Measurements from ENCODE around the gene TMEM135. TPM values are rescaled to one million over a fixed set of nuclear protein-coding genes. Genes with fewer than 3 reads are reported as not detected.
"Not testable (repeated sequence)": the region's sequence is repeated elsewhere in the genome, so short reads cannot be mapped to it uniquely, and the experiment has no call there.

The TMEM135 gene
- total RNA-seq, 2 experiments from 2014 or later, result 29.2 to 34.5 TPM

- Mint-ChIP-seq H3K36me3 (peaks cover 8% of the 10 kb centered on the region), H3K4me1 (peaks cover 14% of the 10 kb centered on the region), H3K9me3 (peaks cover 5% of the 10 kb centered on the region), H3K27ac (no peak overlapping the region), H3K27me3 (no peaks in the 10 kb centered on the region), H3K4me3 (no peak overlapping the region)
- ATAC-seq (ENCODE audit: low read depth) (peak; percentile 65), DNase-seq (no peak)
- POLR2A ChIA-PET, result no interaction called here
These were observed 217.9 kb downstream of the TMEM135 start for GRCh38 chr11:87255589-87255988.

GRCh38 chr11:87256694-87257340 is 219.1 kb downstream of the TMEM135 start:
- DNase-seq, result no peak
- Mint-ChIP-seq H3K27ac (no peak overlapping the region), H3K36me3 (peaks cover 3% of the 10 kb centered on the region), H3K9me3 (peaks cover 2% of the 10 kb centered on the region), H3K4me3 (no peak overlapping the region), H3K27me3 (no peaks in the 10 kb centered on the region), H3K4me1 (peaks cover 14% of the 10 kb centered on the region)
- POLR2A ChIA-PET, result no interaction called here
- no peak for ATAC-seq (ENCODE audit: low read depth)

- Mint-ChIP-seq H3K4me1 (peaks cover 9% of the 10 kb centered on the region), H3K27me3 (no peaks in the 10 kb centered on the region), H3K9me3 (no peaks in the 10 kb centered on the region), H3K36me3 (peaks cover 2% of the 10 kb centered on the region), H3K27ac (no peak overlapping the region), H3K4me3 (no peak overlapping the region)
- ATAC-seq (ENCODE audit: low read depth) (no peak), DNase-seq (no peak)
- POLR2A ChIA-PET, result no interaction called here
These were observed 220.6 kb downstream of the TMEM135 start for GRCh38 chr11:87258171-87258833.

GRCh38 chr11:87259736-87260135 is 222.0 kb downstream of the TMEM135 start:
- H3K9me3 Mint-ChIP-seq, result no peaks in the 10 kb centered on the region
- no peak overlapping the region for H3K4me3 Mint-ChIP-seq
- H3K27me3 Mint-ChIP-seq, result no peaks in the 10 kb centered on the region
- POLR2A ChIA-PET, result no interaction called here
- H3K4me1 Mint-ChIP-seq, result peaks cover 9% of the 10 kb centered on the region
- H3K27ac Mint-ChIP-seq, result no peak overlapping the region
- peaks cover 2% of the 10 kb centered on the region for H3K36me3 Mint-ChIP-seq
- ATAC-seq (ENCODE audit: low read depth) (no peak), DNase-seq (no peak)

GRCh38 chr11:87260811-87261210 is 223.1 kb downstream of the TMEM135 start:
- Mint-ChIP-seq H3K27me3 (no peaks in the 10 kb centered on the region), H3K9me3 (no peaks in the 10 kb centered on the region), H3K27ac (no peak overlapping the region), H3K36me3 (peaks cover 2% of the 10 kb centered on the region), H3K4me3 (no peak overlapping the region), H3K4me1 (peaks cover 4% of the 10 kb centered on the region)
- POLR2A ChIA-PET, result no interaction called here
- DNase-seq (no peak), ATAC-seq (ENCODE audit: low read depth) (no peak)

- no peaks in the 10 kb centered on the region for H3K9me3 Mint-ChIP-seq
- peaks cover 2% of the 10 kb centered on the region for H3K36me3 Mint-ChIP-seq
- POLR2A ChIA-PET, result no interaction called here
- no peak overlapping the region for H3K4me3 Mint-ChIP-seq
- DNase-seq (no peak), ATAC-seq (ENCODE audit: low read depth) (no peak)
- H3K27me3 Mint-ChIP-seq, result no peaks in the 10 kb centered on the region
- H3K27ac Mint-ChIP-seq, result no peak overlapping the region
- H3K4me1 Mint-ChIP-seq, result peaks cover 4% of the 10 kb centered on the region
These were observed 225.6 kb downstream of the TMEM135 start for GRCh38 chr11:87263264-87263838.

GRCh38 chr11:87263979-87264378 is 226.2 kb downstream of the TMEM135 start:
- DNase-seq (no peak), ATAC-seq (ENCODE audit: low read depth) (no peak)
- Mint-ChIP-seq H3K27ac (no peak overlapping the region), H3K36me3 (peaks cover 2% of the 10 kb centered on the region), H3K27me3 (no peaks in the 10 kb centered on the region), H3K9me3 (peaks cover 1% of the 10 kb centered on the region), H3K4me1 (peaks cover 1% of the 10 kb centered on the region), H3K4me3 (no peak overlapping the region)
- POLR2A ChIA-PET, result no interaction called here

- H3K4me1 Mint-ChIP-seq, result peaks cover 1% of the 10 kb centered on the region
- no peaks in the 10 kb centered on the region for H3K27me3 Mint-ChIP-seq
- peaks cover 2% of the 10 kb centered on the region for H3K36me3 Mint-ChIP-seq
- no peak overlapping the region for H3K27ac Mint-ChIP-seq
- no peak for ATAC-seq (ENCODE audit: low read depth)
- no peak overlapping the region for H3K4me3 Mint-ChIP-seq
- DNase-seq, result no peak
- POLR2A ChIA-PET, result no interaction called here
- H3K9me3 Mint-ChIP-seq, result peaks cover 1% of the 10 kb centered on the region
These were observed 227.4 kb downstream of the TMEM135 start for GRCh38 chr11:87265132-87265531.

- Mint-ChIP-seq H3K27ac (no peak overlapping the region), H3K27me3 (no peaks in the 10 kb centered on the region)
- ATAC-seq (ENCODE audit: low read depth), result no peak
These were observed 228.2 kb downstream of the TMEM135 start for GRCh38 chr11:87265979-87266378.

GRCh38 chr11:87266751-87267150 is 229.0 kb downstream of the TMEM135 start:
- Mint-ChIP-seq H3K9me3 (peaks cover 1% of the 10 kb centered on the region), H3K36me3 (peaks cover 2% of the 10 kb centered on the region), H3K4me1 (no peaks in the 10 kb centered on the region), H3K27ac (no peak overlapping the region), H3K4me3 (no peak overlapping the region), H3K27me3 (no peaks in the 10 kb centered on the region)
- DNase-seq (no peak), ATAC-seq (ENCODE audit: low read depth) (no peak)
- POLR2A ChIA-PET, result no interaction called here

More at GRCh38 chr11:87265979-87266378, 228.2 kb downstream of the TMEM135 start:
- peaks cover 1% of the 10 kb centered on the region for H3K9me3 Mint-ChIP-seq
- DNase-seq, result no peak
- H3K4me3 Mint-ChIP-seq, result no peak overlapping the region
- peaks cover 1% of the 10 kb centered on the region for H3K4me1 Mint-ChIP-seq
- POLR2A ChIA-PET, result no interaction called here
- H3K36me3 Mint-ChIP-seq, result peaks cover 2% of the 10 kb centered on the region

- POLR2A ChIA-PET; H3K9me3 Mint-ChIP-seq; DNase-seq; H3K4me3 Mint-ChIP-seq; ATAC-seq (ENCODE audit: low read depth); H3K36me3 Mint-ChIP-seq; H3K27ac Mint-ChIP-seq; H3K4me1 Mint-ChIP-seq; H3K27me3 Mint-ChIP-seq: not testable (repeated sequence)
These were observed 234.2 kb downstream of the TMEM135 start for GRCh38 chr11:87271951-87272350.

GRCh38 chr11:87275176-87275575 is 237.4 kb downstream of the TMEM135 start:
- Mint-ChIP-seq H3K9me3 (no peaks in the 10 kb centered on the region), H3K27ac (no peak overlapping the region), H3K36me3 (no peaks in the 10 kb centered on the region), H3K4me3 (no peak overlapping the region), H3K4me1 (no peaks in the 10 kb centered on the region), H3K27me3 (no peaks in the 10 kb centered on the region)
- no peak for DNase-seq
- no peak for ATAC-seq (ENCODE audit: low read depth)
- POLR2A ChIA-PET, result no interaction called here

- ATAC-seq (ENCODE audit: low read depth) (no peak), DNase-seq (no peak)
- H3K9me3 Mint-ChIP-seq, result no peaks in the 10 kb centered on the region
- H3K27me3 Mint-ChIP-seq, result no peaks in the 10 kb centered on the region
- no peak overlapping the region for H3K4me3 Mint-ChIP-seq
- H3K36me3 Mint-ChIP-seq, result no peaks in the 10 kb centered on the region
- H3K4me1 Mint-ChIP-seq, result no peaks in the 10 kb centered on the region
- no peak overlapping the region for H3K27ac Mint-ChIP-seq
- POLR2A ChIA-PET, result no interaction called here
These were observed 242.4 kb downstream of the TMEM135 start for GRCh38 chr11:87280143-87280542.

- DNase-seq, result no peak
- POLR2A ChIA-PET, result no interaction called here
- no peaks in the 10 kb centered on the region for H3K4me1 Mint-ChIP-seq
- H3K4me3 Mint-ChIP-seq, result no peak overlapping the region
- no peak overlapping the region for H3K27ac Mint-ChIP-seq
- H3K27me3 Mint-ChIP-seq, result no peaks in the 10 kb centered on the region
- H3K36me3 Mint-ChIP-seq, result no peaks in the 10 kb centered on the region
- ATAC-seq (ENCODE audit: low read depth), result no peak
- no peaks in the 10 kb centered on the region for H3K9me3 Mint-ChIP-seq
These were observed 243.8 kb downstream of the TMEM135 start for GRCh38 chr11:87281496-87281895.
